BJ (cell line): ENCODE data around the gene CCDC47. TPM values are rescaled to one million over a fixed set of nuclear protein-coding genes. Genes with fewer than 3 reads are reported as not detected.

ENCODE experiments used
- CTCF ChIA-PET: fragments of 350-600 bp; formaldehyde crosslinking; extraction: SDS; loops from one replicate; lab custom pipeline; 2021; ENCODE audit warnings: antibody characterized with exemption, inconsistent platforms; lab: Yijun Ruan, JAX
- POLR2A ChIA-PET: fragments of 300-600 bp; sonication (Branson Sonifier 250); formaldehyde crosslinking; extraction: SDS; loops from one replicate; lab custom pipeline; 2021; ENCODE audit warnings: antibody characterized with exemption; lab: Charles Lee
- DNase-seq: peaks from one replicate; pipeline ENCODE4 v3.0.0-alpha.2; 2011; ENCODE audit warnings: low read depth
- H3K27me3 ChIP-seq: 2 replicates; pipeline ENCODE4 v1.6.0; 2011; ENCODE audit warnings: low read length; ENCODE audit not compliant: control insufficient read depth, insufficient read depth
- H3K36me3 ChIP-seq: 2 replicates; pipeline ENCODE4 v1.5.1; 2011; ENCODE audit warnings: low read length; ENCODE audit not compliant: control insufficient read depth, insufficient read depth
- H3K4me3 ChIP-seq: 2 replicates; pipeline ENCODE4 v1.5.1; 2011; ENCODE audit warnings: low read depth, mild to moderate bottlenecking, control low read depth, low read length
- polyA plus RNA-seq: library from polyadenylated mRNA; depleted of rRNA; stranded (reverse); fragments of >200 nt; gene quantifications from 2 replicates; pipeline ENCODE4 v1.2.3, GENCODE V29; 2011; rRNA removed
- TF ChIP-seq, protein P1 (sequence below): IDR thresholded peaks from 2 replicates; pipeline ENCODE4 v1.5.1; 2011; ENCODE audit warnings: low read depth, mild to moderate bottlenecking, control low read depth, inconsistent platforms, low read length, moderate library complexity; ENCODE audit not compliant: insufficient read depth

The CCDC47 gene
- polyA plus RNA-seq, 1 experiment = 31.4 TPM

DNA sequence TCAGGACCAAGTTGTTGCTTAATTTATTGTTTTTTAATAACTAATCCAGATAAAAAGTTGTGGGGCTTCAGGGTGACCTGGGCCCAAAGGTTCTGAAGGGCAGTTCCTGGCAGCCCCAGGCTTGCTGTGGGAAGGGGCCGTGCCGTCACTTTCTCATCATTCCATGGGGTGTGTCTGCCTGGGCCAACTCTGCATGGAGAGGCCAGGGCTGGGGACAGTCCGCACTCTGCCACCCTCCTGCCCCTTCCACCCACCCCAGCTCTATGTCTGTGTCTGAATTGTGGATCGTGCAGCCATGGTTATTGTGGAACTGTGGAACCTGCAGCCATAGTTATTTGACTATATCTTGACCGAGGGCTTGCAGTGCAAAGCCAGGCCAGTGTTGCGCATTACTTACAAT is 77.5 kb downstream of the CCDC47 start:
- ChIA-PET POLR2A (no interaction called here), CTCF (interaction anchor here (0.9 to 2.3 kb wide), 4 partner anchors 9 to 270 kb away, joined by 3 to 5 read pairs (median 4); no protein-coding TSS in a partner anchor)
- DNase-seq = no peak
- TF ChIP-seq, protein P1, sequence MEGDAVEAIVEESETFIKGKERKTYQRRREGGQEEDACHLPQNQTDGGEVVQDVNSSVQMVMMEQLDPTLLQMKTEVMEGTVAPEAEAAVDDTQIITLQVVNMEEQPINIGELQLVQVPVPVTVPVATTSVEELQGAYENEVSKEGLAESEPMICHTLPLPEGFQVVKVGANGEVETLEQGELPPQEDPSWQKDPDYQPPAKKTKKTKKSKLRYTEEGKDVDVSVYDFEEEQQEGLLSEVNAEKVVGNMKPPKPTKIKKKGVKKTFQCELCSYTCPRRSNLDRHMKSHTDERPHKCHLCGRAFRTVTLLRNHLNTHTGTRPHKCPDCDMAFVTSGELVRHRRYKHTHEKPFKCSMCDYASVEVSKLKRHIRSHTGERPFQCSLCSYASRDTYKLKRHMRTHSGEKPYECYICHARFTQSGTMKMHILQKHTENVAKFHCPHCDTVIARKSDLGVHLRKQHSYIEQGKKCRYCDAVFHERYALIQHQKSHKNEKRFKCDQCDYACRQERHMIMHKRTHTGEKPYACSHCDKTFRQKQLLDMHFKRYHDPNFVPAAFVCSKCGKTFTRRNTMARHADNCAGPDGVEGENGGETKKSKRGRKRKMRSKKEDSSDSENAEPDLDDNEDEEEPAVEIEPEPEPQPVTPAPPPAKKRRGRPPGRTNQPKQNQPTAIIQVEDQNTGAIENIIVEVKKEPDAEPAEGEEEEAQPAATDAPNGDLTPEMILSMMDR = no peak
- Histone ChIP-seq H3K36me3 (peaks cover 6% of the 10 kb centered on the region), H3K4me3 (no peak overlapping the region), H3K27me3 (no peaks in the 10 kb centered on the region)

Other genes with a start within 250 kb of the CCDC47 start
- 24.8 and 57.4 TPM in 2 replicates for gene DCAF7, start 223.1 kb downstream of the CCDC47 start, polyA plus RNA-seq
- gene TACO1, start 172.7 kb downstream of the CCDC47 start, polyA plus RNA-seq = 19.5 and 23.5 TPM in 2 replicates
- gene MAP3K3, start 151.2 kb downstream of the CCDC47 start, polyA plus RNA-seq = 20.2 and 32.5 TPM in 2 replicates
- 7.9 and 13.8 TPM in 2 replicates for gene LIMD2, start 73.5 kb downstream of the CCDC47 start, polyA plus RNA-seq
- gene STRADA, start 31.8 kb downstream of the CCDC47 start, polyA plus RNA-seq = 21.0 and 30.9 TPM in 2 replicates
- gene DDX42, start 573 bp upstream of the CCDC47 start, polyA plus RNA-seq = 56.3 and 99.3 TPM in 2 replicates
- 149 and 151 TPM in 2 replicates for gene PSMC5, start 53.8 kb upstream of the CCDC47 start, polyA plus RNA-seq
- 36.3 and 42.1 TPM in 2 replicates for gene FTSJ3, start 54.1 kb upstream of the CCDC47 start, polyA plus RNA-seq
- gene SMARCD2, start 69.1 kb upstream of the CCDC47 start, polyA plus RNA-seq = 57.6 and 80.0 TPM in 2 replicates
- gene CSH2, start 100.1 kb upstream of the CCDC47 start, polyA plus RNA-seq = not detected in 2 replicates
- not detected in 2 replicates for gene GH2, start 108.3 kb upstream of the CCDC47 start, polyA plus RNA-seq
- not detected in 2 replicates for gene CSH1, start 123.0 kb upstream of the CCDC47 start, polyA plus RNA-seq
- gene CSHL1, start 137.7 kb upstream of the CCDC47 start, polyA plus RNA-seq = not detected in 2 replicates
- gene GH1, start 145.2 kb upstream of the CCDC47 start, polyA plus RNA-seq = not detected in 2 replicates
- gene CD79B, start 158.7 kb upstream of the CCDC47 start, polyA plus RNA-seq = 0.36 and 0.58 TPM in 2 replicates
- gene SCN4A, start 199.3 kb upstream of the CCDC47 start, polyA plus RNA-seq = 0.06 TPM in 1 of 2 replicates, not detected in the other
- gene PRR29, start 224.8 kb upstream of the CCDC47 start, polyA plus RNA-seq = 0.10 and 0.21 TPM in 2 replicates
- 0.91 and 1.6 TPM in 2 replicates for gene ICAM2, start 247.0 kb upstream of the CCDC47 start, polyA plus RNA-seq